Stomach (tissue), 4 donors: ENCODE results near the gene ABCB7.

ENCODE experiments used
- POLR2A ChIP-seq, 4 donors: fragments of 450-650 bp; IDR thresholded peaks; one replicate each; pipeline ENCODE4 v1.6.1; 2016; ENCODE audit warnings: antibody characterized with exemption in 4 of 4, control low read depth in 2 of 4, mild to moderate bottlenecking in 1 of 4, moderate library complexity in 1 of 4
- POLR2AphosphoS5 ChIP-seq, 3 donors: sonication (generic); formaldehyde crosslinking; IDR thresholded peaks; one replicate each; pipeline ENCODE4 v1.6.1; 2016; ENCODE audit warnings: antibody characterized with exemption in 3 of 3
- TF ChIP-seq, protein P1 (sequence below), 7 experiments: fragments of 450-650 bp in 4 of 7; fragments of 200-600 bp in 3 of 7; sonication (generic) in 3 of 7; IDR thresholded peaks; one replicate each; pipeline ENCODE4 v1.5.1; 2016 to 2019; ENCODE audit warnings: antibody characterized with exemption in 7 of 7, control low read depth in 2 of 7, mild to moderate bottlenecking in 1 of 7

DNA sequence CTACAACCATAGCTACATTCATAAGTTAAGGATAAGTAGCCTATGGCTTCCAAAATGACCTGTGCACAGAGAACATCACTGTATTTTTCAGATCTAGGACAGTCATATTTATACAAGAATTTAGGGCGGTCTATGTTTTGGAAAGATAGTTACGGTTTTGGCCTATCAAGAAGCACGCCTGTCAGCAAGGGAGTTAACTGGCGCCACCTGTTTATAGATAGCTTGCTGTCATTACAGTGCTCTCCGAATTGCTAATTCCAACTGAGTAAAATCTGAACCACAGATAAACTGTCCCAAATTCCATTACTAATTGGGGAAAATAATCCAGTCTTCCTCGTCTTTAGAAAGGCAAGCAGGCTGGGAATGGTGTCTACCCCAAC lies 646 bp downstream of the ABCB7 start:
- TF ChIP-seq, protein P1, sequence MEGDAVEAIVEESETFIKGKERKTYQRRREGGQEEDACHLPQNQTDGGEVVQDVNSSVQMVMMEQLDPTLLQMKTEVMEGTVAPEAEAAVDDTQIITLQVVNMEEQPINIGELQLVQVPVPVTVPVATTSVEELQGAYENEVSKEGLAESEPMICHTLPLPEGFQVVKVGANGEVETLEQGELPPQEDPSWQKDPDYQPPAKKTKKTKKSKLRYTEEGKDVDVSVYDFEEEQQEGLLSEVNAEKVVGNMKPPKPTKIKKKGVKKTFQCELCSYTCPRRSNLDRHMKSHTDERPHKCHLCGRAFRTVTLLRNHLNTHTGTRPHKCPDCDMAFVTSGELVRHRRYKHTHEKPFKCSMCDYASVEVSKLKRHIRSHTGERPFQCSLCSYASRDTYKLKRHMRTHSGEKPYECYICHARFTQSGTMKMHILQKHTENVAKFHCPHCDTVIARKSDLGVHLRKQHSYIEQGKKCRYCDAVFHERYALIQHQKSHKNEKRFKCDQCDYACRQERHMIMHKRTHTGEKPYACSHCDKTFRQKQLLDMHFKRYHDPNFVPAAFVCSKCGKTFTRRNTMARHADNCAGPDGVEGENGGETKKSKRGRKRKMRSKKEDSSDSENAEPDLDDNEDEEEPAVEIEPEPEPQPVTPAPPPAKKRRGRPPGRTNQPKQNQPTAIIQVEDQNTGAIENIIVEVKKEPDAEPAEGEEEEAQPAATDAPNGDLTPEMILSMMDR (IDR thresholded peaks at IDR 0.05): no peak
- TF ChIP-seq POLR2AphosphoS5 (IDR thresholded peaks at IDR 0.05) (no peak), POLR2A (IDR thresholded peaks at IDR 0.05) (no peak)
